Measurements from ENCODE around the gene ABLIM3.

DNA sequence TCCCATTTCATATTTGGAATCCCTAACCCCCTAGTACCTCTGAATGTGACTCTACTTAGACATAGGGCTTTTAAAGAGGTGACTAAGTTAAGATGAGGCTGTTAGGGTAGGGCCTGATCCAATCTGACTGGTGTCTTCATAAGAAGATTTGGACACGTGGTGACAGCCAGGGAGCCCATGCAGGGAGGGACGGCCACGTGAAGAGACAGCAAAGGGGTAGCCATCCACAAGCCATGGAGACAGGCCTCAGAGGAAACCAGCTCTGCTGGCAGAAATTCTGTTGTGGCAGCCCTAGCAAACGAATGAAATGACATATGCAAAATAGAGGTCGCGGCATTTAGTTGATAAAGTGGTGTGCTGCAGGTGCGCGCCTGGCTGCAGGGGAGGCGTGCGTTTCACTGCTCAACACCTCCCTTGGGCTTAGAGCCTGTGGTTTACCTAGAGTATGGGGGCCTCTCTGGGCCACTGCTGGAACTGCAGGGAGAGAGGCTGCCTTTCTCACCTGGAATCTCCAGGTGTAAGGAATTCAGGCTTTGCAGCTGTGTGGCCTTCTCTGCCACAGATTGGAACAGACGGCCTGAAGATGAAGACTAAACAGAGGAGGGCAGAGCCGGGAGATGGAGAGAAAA is 123.3 kb downstream of the ABLIM3 start:
- TF ChIP-seq, protein P1, sequence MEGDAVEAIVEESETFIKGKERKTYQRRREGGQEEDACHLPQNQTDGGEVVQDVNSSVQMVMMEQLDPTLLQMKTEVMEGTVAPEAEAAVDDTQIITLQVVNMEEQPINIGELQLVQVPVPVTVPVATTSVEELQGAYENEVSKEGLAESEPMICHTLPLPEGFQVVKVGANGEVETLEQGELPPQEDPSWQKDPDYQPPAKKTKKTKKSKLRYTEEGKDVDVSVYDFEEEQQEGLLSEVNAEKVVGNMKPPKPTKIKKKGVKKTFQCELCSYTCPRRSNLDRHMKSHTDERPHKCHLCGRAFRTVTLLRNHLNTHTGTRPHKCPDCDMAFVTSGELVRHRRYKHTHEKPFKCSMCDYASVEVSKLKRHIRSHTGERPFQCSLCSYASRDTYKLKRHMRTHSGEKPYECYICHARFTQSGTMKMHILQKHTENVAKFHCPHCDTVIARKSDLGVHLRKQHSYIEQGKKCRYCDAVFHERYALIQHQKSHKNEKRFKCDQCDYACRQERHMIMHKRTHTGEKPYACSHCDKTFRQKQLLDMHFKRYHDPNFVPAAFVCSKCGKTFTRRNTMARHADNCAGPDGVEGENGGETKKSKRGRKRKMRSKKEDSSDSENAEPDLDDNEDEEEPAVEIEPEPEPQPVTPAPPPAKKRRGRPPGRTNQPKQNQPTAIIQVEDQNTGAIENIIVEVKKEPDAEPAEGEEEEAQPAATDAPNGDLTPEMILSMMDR (conservative IDR thresholded peaks at IDR 0.05; ENCODE audit: low read length) = peak; percentile 77
- TF ChIP-seq EZH2phosphoT487 (IDR thresholded peaks at IDR 0.05; ENCODE audit: borderline replicate concordance, low read depth, low read length) = no peak

All from OCI-LY7 (cell line).